Measurements from ENCODE around the gene PPFIA1.
"Not testable (repeated sequence)": the region's sequence is repeated elsewhere in the genome, so short reads cannot be mapped to it uniquely, and the experiment has no call there.

The PPFIA1 gene

DNA sequence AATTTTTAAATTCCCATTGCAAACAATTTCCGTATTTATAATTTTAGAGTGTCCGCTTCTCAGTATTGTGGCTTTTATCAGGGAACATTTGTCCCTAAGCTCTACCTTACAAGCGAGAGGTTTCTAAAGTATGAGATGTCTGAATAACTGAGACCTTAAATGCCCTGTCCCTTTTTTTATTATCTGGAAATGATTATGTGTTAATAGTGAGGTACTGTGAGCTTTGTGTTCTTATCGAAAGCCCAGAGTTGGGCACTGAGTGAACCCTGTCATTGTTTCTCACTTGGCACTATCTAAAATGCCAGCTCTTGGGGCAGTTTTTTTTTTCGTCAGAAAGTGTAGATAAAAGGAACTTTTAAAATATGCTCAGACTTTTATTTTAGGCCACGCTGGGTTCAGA is 137.3 kb downstream of the PPFIA1 start:
- TF ChIP-seq, protein P1, sequence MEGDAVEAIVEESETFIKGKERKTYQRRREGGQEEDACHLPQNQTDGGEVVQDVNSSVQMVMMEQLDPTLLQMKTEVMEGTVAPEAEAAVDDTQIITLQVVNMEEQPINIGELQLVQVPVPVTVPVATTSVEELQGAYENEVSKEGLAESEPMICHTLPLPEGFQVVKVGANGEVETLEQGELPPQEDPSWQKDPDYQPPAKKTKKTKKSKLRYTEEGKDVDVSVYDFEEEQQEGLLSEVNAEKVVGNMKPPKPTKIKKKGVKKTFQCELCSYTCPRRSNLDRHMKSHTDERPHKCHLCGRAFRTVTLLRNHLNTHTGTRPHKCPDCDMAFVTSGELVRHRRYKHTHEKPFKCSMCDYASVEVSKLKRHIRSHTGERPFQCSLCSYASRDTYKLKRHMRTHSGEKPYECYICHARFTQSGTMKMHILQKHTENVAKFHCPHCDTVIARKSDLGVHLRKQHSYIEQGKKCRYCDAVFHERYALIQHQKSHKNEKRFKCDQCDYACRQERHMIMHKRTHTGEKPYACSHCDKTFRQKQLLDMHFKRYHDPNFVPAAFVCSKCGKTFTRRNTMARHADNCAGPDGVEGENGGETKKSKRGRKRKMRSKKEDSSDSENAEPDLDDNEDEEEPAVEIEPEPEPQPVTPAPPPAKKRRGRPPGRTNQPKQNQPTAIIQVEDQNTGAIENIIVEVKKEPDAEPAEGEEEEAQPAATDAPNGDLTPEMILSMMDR (IDR thresholded peaks at IDR 0.05; ENCODE audit: low read depth, low read length): no peak
- no peak overlapping the region for H3K4me3 ChIP-seq (ENCODE audit: low read depth, low read length)

DNA sequence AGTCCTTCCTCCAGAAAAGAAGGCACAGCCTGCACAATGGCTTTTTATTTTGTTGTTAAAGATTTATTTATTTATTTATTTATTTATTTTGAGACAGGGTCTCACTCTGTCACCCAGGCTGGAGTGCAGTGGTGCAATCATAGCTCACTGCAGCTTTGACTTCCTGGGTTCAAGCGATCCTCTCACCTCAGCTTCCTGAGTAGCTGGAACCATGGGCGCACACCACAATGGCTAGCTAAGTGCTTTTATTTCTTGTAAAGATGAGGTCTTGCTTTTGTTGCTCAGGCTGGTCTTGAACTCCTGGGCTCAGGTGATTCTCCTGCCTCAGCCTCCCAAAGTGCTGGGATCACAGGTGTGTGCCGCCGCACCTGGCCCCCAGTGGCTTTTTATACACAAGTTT is 137.8 kb downstream of the PPFIA1 start:
- not testable (repeated sequence) for H3K4me3 ChIP-seq (ENCODE audit: low read depth, low read length)

DNA sequence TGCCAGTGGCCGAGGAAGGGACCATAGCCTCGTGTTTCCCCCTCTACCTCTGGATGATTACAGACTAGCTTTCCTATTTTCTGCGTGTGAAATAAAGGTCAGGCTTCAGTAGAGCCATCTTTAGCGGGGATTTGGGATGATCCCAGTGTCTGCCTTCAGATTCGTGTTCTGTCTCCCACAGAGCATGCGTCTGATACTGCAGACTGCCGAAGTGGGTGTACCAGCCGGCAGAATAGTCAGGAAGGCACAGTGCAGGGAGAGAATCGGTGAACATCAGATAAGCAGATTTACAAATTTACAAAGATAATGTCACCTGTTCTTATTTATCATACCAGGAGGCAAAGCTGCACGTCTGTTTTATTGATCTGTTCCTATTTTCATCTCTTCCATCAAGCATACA is 138.9 kb downstream of the PPFIA1 start:
- no peak overlapping the region for H3K4me3 ChIP-seq (ENCODE audit: low read depth, low read length)
- TF ChIP-seq, protein P1 (IDR thresholded peaks at IDR 0.05; ENCODE audit: low read depth, low read length): no peak

DNA sequence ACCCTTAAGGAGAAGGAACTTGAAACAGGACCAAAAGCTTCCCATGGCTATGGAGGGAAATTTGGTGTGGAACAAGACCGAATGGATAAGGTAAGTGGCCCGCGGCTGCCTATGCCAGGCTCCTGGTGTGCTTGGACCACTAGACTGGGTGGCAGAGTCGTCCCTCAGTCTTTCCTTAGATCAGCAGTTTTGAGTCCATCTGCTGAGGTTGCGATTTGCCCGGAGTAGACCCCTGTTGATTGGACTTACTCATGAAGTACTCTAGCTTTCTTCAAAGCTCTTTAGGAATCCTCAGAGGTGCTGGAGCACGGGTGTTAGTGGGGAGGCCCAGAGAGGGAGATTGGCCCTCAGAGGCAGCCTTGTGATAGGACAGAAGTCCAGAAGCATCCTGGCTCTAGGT is 139.4 kb downstream of the PPFIA1 start:
- TF ChIP-seq, protein P1 (IDR thresholded peaks at IDR 0.05; ENCODE audit: low read depth, low read length): no peak
- H3K4me3 ChIP-seq (ENCODE audit: low read depth, low read length): no peak overlapping the region

DNA sequence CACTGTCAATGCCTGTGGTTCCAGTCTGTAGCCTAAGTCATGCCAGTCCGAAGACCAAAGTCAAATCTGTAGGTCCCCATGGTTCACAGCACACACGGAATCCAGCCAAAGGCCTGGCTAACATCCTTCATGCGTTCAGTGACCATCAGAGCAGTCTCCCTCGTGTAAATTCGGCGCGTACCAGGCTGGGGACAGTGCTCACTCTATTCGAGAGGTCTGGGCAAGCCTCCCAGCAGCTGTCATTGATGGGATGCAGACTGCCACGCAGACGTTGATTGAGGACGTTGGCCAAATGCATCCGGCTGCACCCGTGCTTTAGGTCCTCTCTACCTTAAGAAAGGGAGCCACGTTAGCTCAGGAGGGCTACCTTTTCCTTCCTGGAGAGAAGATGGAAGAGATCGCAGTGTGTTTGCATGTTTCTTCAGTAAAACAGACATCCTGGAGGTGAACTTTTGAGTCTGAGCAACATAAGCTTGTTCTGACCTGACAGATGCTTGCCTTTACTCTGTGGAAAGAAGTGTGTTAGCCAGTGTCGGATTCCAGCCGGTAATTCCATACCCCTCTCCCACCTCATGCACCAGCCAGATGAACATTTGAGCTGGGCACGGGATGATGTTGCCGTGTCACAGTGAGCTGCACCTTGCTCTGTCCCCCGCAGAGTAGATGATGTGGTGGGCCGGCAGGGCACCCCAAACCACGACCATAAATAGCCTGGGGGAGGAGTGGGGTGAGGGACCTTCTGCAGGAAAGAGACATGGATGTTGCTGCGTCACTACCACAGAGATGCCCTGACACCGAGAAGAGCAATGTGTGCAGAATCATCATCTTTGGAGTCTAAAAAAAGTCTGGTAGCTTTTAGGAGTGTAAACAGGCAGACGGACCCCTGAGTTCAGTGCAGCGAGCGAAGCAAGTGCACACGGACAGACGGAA is 140.1 kb downstream of the PPFIA1 start:
- H3K4me3 ChIP-seq (ENCODE audit: low read depth, low read length): no peak overlapping the region
- TF ChIP-seq, protein P1 (IDR thresholded peaks at IDR 0.05; ENCODE audit: low read depth, low read length): no peak

DNA sequence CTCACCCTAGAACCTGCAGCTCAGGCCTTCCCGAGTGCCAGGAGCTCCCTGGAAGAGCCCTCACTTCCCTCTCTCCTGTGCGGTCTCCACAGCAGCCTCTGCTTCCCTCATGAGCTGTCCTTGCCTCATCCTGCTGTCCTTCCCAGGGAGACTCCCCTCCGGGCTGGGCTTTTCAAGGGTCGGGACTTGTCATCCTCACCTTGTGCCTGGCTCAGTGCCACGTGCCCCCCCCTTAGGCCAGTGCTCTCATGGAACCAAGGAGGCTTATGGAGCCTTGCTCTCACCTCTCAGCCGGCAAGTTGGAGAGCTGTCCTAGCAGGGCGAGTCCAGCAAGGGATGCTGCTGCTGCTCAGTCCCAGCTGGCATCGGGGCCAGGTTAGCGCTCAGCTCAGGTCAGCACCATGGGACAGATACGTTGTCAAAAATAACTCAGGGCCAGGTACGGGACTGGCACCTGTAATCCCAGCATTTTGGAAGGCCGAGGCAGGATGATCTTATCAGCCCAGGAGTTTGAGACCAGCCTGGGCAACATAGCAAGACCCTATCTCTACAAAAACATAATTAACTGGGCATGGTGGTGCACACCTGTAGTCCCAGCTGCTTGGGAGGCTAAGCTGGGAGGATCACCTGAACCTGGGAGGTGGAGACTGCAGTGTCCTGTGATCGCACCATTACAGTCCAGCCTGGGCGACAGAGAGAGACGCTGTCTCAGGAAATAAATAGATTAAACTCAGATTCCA is 141.4 kb downstream of the PPFIA1 start:
- TF ChIP-seq, protein P1 (IDR thresholded peaks at IDR 0.05; ENCODE audit: low read depth, low read length): no peak
- H3K4me3 ChIP-seq (ENCODE audit: low read depth, low read length): no peak overlapping the region

DNA sequence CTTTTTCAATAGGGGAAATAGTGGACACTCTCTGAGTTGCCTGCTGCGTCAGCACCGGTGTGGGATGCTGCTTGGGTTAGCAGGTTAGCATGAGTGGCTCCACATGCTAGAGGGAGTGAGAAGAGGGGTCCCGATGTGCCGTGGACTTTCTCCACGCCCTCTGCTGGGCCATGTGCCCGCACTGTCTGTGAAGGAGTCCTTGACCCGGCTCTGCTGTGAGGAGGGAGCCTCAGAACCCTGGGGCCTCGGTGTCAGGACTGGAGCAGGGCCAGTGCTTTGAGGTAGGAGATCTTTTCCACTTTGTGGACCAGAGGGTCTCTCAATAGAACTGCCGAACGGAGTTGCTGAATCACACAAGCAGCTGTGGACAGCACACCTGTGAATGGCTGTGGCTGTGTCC is 142.7 kb downstream of the PPFIA1 start:
- TF ChIP-seq, protein P1 (IDR thresholded peaks at IDR 0.05; ENCODE audit: low read depth, low read length): no peak
- no peak overlapping the region for H3K4me3 ChIP-seq (ENCODE audit: low read depth, low read length)

Measured in WI38 (cell line).